GM04504 (cell line): Measurements from ENCODE around the gene EMC1.
"Not testable (repeated sequence)": the region's sequence is repeated elsewhere in the genome, so short reads cannot be mapped to it uniquely, and the experiment has no call there.

Source experiments
- DNase-seq: peaks from one replicate; pipeline ENCODE4 v3.0.0-alpha.2; 2012; ENCODE audit warnings: low read depth

Gene EMC1

GRCh38 chr1:19189270-19189669, 62.1 kb downstream of the EMC1 start:
- DNase-seq = no peak

GRCh38 chr1:19187852-19188251, 63.5 kb downstream of the EMC1 start:
- no peak for DNase-seq

DNA sequence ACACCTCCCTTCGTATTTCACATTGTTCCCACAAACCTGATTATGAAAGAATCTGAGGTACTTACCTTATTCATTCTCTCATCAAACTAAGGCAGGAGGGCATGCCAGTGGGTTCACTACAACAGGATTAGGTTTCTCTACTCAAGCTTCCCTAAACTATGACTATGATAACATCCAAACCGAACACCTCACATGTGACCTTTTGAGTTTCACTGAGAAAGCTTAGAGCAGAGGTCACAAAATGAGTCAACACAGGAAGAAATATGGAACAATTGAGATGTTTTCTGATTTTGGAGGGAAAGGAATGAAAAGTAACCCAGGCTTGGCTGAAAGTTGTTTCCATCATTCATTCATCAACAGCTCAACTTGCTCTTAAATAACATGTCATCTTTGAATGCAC, 65.3 kb downstream of the EMC1 start:
- no peak for DNase-seq

- DNase-seq = no peak
These were observed 69.1 kb downstream of the EMC1 start for GRCh38 chr1:19182223-19182622.

DNA sequence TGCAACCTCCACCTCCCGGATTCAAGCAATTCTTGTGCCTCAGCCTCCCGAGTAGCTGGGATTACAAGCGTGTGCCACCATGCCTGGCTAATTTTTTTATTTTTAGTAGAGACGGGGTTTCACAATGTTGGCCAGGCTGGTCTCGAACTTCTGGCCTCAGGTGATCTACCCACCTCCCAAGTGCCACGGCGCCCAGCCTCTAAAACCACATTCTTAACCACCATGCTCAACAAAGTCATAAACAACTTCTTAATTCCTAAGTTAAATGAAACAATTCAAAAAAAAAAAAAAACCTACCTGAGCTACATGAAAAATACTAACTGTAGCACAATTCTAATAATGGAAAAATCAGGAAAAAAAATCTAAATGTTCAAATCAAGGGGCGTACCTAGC, 71.1 kb downstream of the EMC1 start:
- DNase-seq = not testable (repeated sequence)

- no peak for DNase-seq
These were observed 71.6 kb downstream of the EMC1 start for GRCh38 chr1:19179597-19180264.

GRCh38 chr1:19178734-19179398, 72.5 kb downstream of the EMC1 start:
- no peak for DNase-seq

GRCh38 chr1:19177811-19178210, 73.5 kb downstream of the EMC1 start:
- DNase-seq = no peak

GRCh38 chr1:19169642-19170041, 81.7 kb downstream of the EMC1 start:
- no peak for DNase-seq

DNA sequence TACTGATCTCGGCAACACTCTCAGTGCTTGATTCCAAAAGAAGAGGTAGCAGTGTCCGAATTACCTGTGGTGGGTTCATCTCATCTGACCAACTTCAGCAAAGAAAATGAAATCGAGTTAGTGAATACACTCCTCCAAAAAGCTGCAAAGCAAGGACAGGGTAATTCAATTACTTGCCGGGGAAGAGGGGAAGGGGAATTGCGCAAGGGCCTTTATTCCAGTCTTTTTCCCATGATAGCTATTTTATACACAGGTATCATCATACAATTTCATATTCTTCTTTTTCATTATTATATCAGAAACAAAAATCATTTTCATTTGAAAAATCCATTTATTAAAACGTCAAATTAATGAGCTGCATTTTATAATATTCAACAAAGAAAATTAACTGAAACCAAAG, 84.2 kb downstream of the EMC1 start:
- no peak for DNase-seq

DNA sequence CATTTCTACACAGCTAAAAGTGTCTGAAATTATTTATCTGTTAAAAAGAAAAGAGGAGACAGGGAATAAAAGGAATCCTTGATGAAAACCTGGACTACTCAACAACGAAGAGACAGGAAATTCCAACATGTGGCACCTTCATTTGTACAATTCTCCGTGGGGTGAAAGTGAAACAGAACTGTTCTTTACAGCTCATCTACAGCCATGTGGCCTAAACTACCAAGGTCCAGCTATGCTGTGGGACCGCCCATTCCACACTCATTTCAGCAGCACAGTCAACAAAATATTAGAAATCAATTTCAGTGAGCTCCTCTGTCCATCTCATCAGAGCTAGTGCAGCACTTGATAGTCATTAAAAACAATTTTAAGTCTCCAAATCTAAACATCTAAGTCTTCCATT, 85.3 kb downstream of the EMC1 start:
- no peak for DNase-seq
